SK-N-MC (cell line): Measurements from ENCODE around the gene RUVBL2.

Source experiments
- EZH2 ChIP-seq: fragments of 200-600 bp; sonication (generic); IDR thresholded peaks from one replicate; pipeline ENCODE4 v1.6.1; 2017; ENCODE audit warnings: antibody characterized with exemption
- FOXP2 ChIP-seq: optimal IDR thresholded peaks from 2 replicates; pipeline ENCODE3; 2011; ENCODE audit warnings: mild to moderate bottlenecking, moderate library complexity; ENCODE audit not compliant: insufficient read depth; ENCODE audit errors: extremely low read length, control extremely low read depth
- POLR2AphosphoS5 ChIP-seq: IDR thresholded peaks from 2 replicates; pipeline ENCODE4 v1.6.1; 2012; ENCODE audit warnings: mild to moderate bottlenecking, low read depth, low read length, borderline replicate concordance

GRCh38 chr19:48993175-48994034 lies at the start of gene RUVBL2, which contains the start of gene GYS1:
- TF ChIP-seq EZH2, result no peak
- peak; percentile 97 for TF ChIP-seq POLR2AphosphoS5
- peak; percentile 81 for TF ChIP-seq FOXP2
